HepG2 (cell line): ENCODE results near the gene SIK2. TPM values are rescaled to one million over a fixed set of nuclear protein-coding genes. Genes with fewer than 3 reads are reported as not detected.
A peak's percentile ranks its signal among the peaks of the same experiment; 100 is the strongest.

Experiments used
- ATAC-seq: fragments of 200-7000 bp; cut with Tn5 transposase; 3 replicates; pipeline ENCODE4 v1.9.1; 2020; ENCODE audit warnings: mild to moderate bottlenecking, moderate library complexity
- BruUV-seq: library from RNA; stranded (reverse); fragments of 400-500 nt; replicated peaks from 2 replicates; lab custom pipeline; 2021; lab: Mats Ljungman, UMichigan
- CTCF ChIA-PET: fragments of 300-600 bp; formaldehyde crosslinking; extraction: SDS; loops from one replicate; lab custom pipeline; 2021; ENCODE audit warnings: low total read pairs, inconsistent platforms, low intra/inter-chr PET ratio; lab: Yijun Ruan, JAX
- POLR2A ChIA-PET: fragments of 350-600 bp; sonication (Branson Sonifier 250); formaldehyde crosslinking; loops from one replicate; lab custom pipeline; 2020; ENCODE audit warnings: antibody characterized with exemption, inconsistent platforms; lab: Yijun Ruan, JAX
- DNase-seq: peaks from one replicate; pipeline ENCODE4 v3.0.0-alpha.2; 2015; ENCODE audit warnings: low spot score
- FAIRE-seq: peaks from 3 replicates; lab custom pipeline; 2011; peaks lifted over from hg19 to GRCh38; lab: Jason Lieb, UNC
- H2AFZ ChIP-seq: one replicate; pipeline ENCODE4 v1.6.1; 2011; ENCODE audit warnings: low read length, inconsistent platforms
- H3K27ac ChIP-seq: fragments of 300-600 bp; 3 replicates; pipeline ENCODE4 v1.8.0; 2011; ENCODE audit warnings: mixed run types, mild to moderate bottlenecking, mixed read lengths, low read length, inconsistent platforms; ENCODE audit not compliant: insufficient read depth; ENCODE audit errors: extremely low read length
- H3K27me3 ChIP-seq, 2 experiments: fragments of 200-600 bp in 1 of 2; 2 replicates in 1 of 2; 3 replicates in 1 of 2; pipeline versions ENCODE4 v1.6.0 to v1.8.0; 2011; ENCODE audit warnings: low read length in 2 of 2, mild to moderate bottlenecking in 2 of 2, moderate library complexity in 2 of 2, inconsistent platforms in 1 of 2; ENCODE audit not compliant: insufficient read depth in 2 of 2, control insufficient read depth in 1 of 2
- H3K36me3 ChIP-seq, 2 experiments: fragments of 200-600 bp in 1 of 2; replicated peaks in 1 of 2; 2 replicates in 1 of 2; 3 replicates in 1 of 2; pipeline versions ENCODE4 v1.5.1 to v1.8.0; 2011; ENCODE audit warnings: low read length in 2 of 2, inconsistent platforms in 1 of 2; ENCODE audit not compliant: insufficient read depth in 2 of 2, control insufficient read depth in 1 of 2
- H3K4me1 ChIP-seq: 2 replicates; pipeline ENCODE4 v1.5.1; 2012; ENCODE audit warnings: low read length, inconsistent platforms; ENCODE audit not compliant: insufficient read depth
- H3K4me2 ChIP-seq: 2 replicates; pipeline ENCODE4 v1.6.0; 2011; ENCODE audit warnings: low read depth, low read length, inconsistent platforms
- H3K4me3 ChIP-seq, 3 experiments: fragments of 200-600 bp in 1 of 3; sonication (generic), shearing (Covaris generic) in 1 of 3; replicated peaks in 1 of 3; 2 replicates each; pipeline ENCODE4 v1.5.1; 2011 to 2016; ENCODE audit warnings: low read length in 3 of 3, inconsistent platforms in 2 of 3, low read depth in 2 of 3, mild to moderate bottlenecking in 2 of 3, control low read depth in 1 of 3, mixed read lengths in 1 of 3; ENCODE audit not compliant: insufficient read depth in 1 of 3
- H3K79me2 ChIP-seq: one replicate; pipeline ENCODE4 v1.6.1; 2011; ENCODE audit warnings: low read length, inconsistent platforms; ENCODE audit not compliant: insufficient read depth
- H3K9ac ChIP-seq: 2 replicates; pipeline ENCODE4 v1.6.0; 2011; ENCODE audit warnings: mild to moderate bottlenecking, low read depth, low read length, inconsistent platforms; ENCODE audit not compliant: insufficient read depth
- H3K9me3 ChIP-seq: 2 replicates; pipeline ENCODE4 v1.5.1; 2012; ENCODE audit warnings: mild to moderate bottlenecking, low read length
- H4K20me1 ChIP-seq: 2 replicates; pipeline ENCODE4 v1.6.0; 2011; ENCODE audit warnings: inconsistent platforms, mild to moderate bottlenecking, low read length, moderate library complexity; ENCODE audit not compliant: insufficient read depth
- AGO1 ChIP-seq: fragments of 200-400 bp; formaldehyde crosslinking; IDR thresholded peaks from 2 replicates; pipeline ENCODE4 v1.6.1; 2017; ENCODE audit warnings: mild to moderate bottlenecking, low read depth, low read length, moderate library complexity; ENCODE audit not compliant: poor library complexity, severe bottlenecking
- CBX5 ChIP-seq: sonication (generic); formaldehyde crosslinking; IDR thresholded peaks from 2 replicates; pipeline ENCODE4 v1.4.0; 2020; ENCODE audit warnings: missing genetic modification reagents, borderline replicate concordance
- FOXJ3 ChIP-seq: sonication (generic); formaldehyde crosslinking; IDR thresholded peaks from 2 replicates; pipeline ENCODE4 v1.4.0; 2020; ENCODE audit warnings: missing genetic modification reagents, mild to moderate bottlenecking, borderline replicate concordance
- HNRNPK ChIP-seq: fragments of 200-400 bp; formaldehyde crosslinking; IDR thresholded peaks from 2 replicates; pipeline ENCODE4 v1.6.1; 2018; ENCODE audit warnings: low read length, low read depth, moderate library complexity, mild to moderate bottlenecking; ENCODE audit not compliant: poor library complexity, severe bottlenecking
- HOXA3 ChIP-seq: sonication (generic); formaldehyde crosslinking; IDR thresholded peaks from 2 replicates; pipeline ENCODE4 v1.5.0; 2020; ENCODE audit warnings: missing genetic modification reagents
- NCOR1 ChIP-seq: fragments of 200-600 bp; sonication (generic); IDR thresholded peaks from 2 replicates; pipeline ENCODE4 v1.7.0; 2017; ENCODE audit warnings: antibody characterized with exemption, low read length, borderline replicate concordance
- PBX3 ChIP-seq: sonication (generic); formaldehyde crosslinking; IDR thresholded peaks from 2 replicates; pipeline ENCODE4 v1.8.1; 2023; ENCODE audit warnings: missing genetic modification reagents, inconsistent platforms, borderline replicate concordance
- RELA ChIP-seq: sonication (generic); formaldehyde crosslinking; IDR thresholded peaks from 2 replicates; pipeline ENCODE4 v1.4.0; 2020; ENCODE audit warnings: missing genetic modification reagents
- SP4 ChIP-seq: sonication (generic); formaldehyde crosslinking; IDR thresholded peaks from 2 replicates; pipeline ENCODE4 v1.8.1; 2023; ENCODE audit warnings: mild to moderate bottlenecking, missing genetic modification reagents
- STAG1 ChIP-seq: sonication (generic); formaldehyde crosslinking; IDR thresholded peaks from 2 replicates; pipeline ENCODE4 v1.4.0; 2020; ENCODE audit warnings: missing genetic modification reagents
- ZBTB38 ChIP-seq: sonication (generic); formaldehyde crosslinking; IDR thresholded peaks from 2 replicates; pipeline ENCODE4 v1.5.1; 2020; ENCODE audit warnings: mild to moderate bottlenecking, missing genetic modification reagents
- ZNF343 ChIP-seq: sonication (generic); formaldehyde crosslinking; IDR thresholded peaks from 2 replicates; pipeline ENCODE4 v1.4.0; 2020; ENCODE audit warnings: mild to moderate bottlenecking, missing genetic modification reagents
- ZNF513 ChIP-seq: sonication (generic); formaldehyde crosslinking; conservative IDR thresholded peaks from 2 replicates; pipeline ENCODE4 v1.5.0; 2020; ENCODE audit warnings: missing genetic modification reagents
- ZNF720 ChIP-seq: sonication (generic); formaldehyde crosslinking; IDR thresholded peaks from 2 replicates; pipeline ENCODE4 v1.4.0; 2020; ENCODE audit warnings: missing genetic modification reagents
- WGBS: methylation state at CpG from one replicate; pipeline ENCODE4 v1.1.6; 2017; ENCODE audit warnings: low lambda C conversion rate; 5-methylcytosine and 5-hydroxymethylcytosine counted together
- in situ Hi-C: cut with HindIII; loops from 2 replicates; pipeline ENCODE4 v1.10.0; 2017; ENCODE audit warnings: low pct_unique_long_range_greater_than_20kb; ENCODE audit not compliant: extremely low pct_ligation_motif_present
- intact Hi-C: fragments of 100-400 bp; cut with micrococcal nuclease; formaldehyde crosslinking; loops from one replicate; pipeline ENCODE4 v1.10.0; 2022; ENCODE audit not compliant: unreplicated experiment
- polyA plus RNA-seq, 8 experiments: library from polyadenylated mRNA; depleted of rRNA in 3 of 8; stranded (reverse) in 7 of 8; unstranded in 1 of 8; fragments of >200 nt; fragmentation: Illumina TruSeq in 4 of 8; extraction: Trizol in 4 of 8; gene quantifications; 2 replicates each; pipeline versions ENCODE4 v1.2.1 to v1.2.3, GENCODE V29; 2011 to 2016; ENCODE audit warnings: low read depth in 4 of 8, missing spikeins in 1 of 8, mixed read lengths in 1 of 8; ENCODE audit not compliant: insufficient read depth in 1 of 8
- total RNA-seq, 5 experiments: library from RNA; depleted of rRNA; stranded (reverse); fragments of >200 nt; fragmentation: Illumina TruSeq; extraction: Trizol; gene quantifications; 2 replicates each; pipeline ENCODE4 v1.2.3, GENCODE V29; 2016; ENCODE audit warnings: low read depth in 1 of 5
- TF ChIP-seq, protein P1 (sequence below): sonication (generic); formaldehyde crosslinking; conservative IDR thresholded peaks from 2 replicates; pipeline ENCODE4 v1.8.0; 2022; ENCODE audit warnings: mild to moderate bottlenecking, moderate library complexity, missing genetic modification reagents

The SIK2 gene
- total and polyA plus RNA-seq, 2 of the 13 experiments (the other 11 are each of a cell fraction or from before 2014, with no cell fraction given) = 8.1 to 15.4 TPM

GRCh38 chr11:111598559-111598958 lies 3.7 kb upstream of the SIK2 start:
- TF ChIP-seq, protein P1, sequence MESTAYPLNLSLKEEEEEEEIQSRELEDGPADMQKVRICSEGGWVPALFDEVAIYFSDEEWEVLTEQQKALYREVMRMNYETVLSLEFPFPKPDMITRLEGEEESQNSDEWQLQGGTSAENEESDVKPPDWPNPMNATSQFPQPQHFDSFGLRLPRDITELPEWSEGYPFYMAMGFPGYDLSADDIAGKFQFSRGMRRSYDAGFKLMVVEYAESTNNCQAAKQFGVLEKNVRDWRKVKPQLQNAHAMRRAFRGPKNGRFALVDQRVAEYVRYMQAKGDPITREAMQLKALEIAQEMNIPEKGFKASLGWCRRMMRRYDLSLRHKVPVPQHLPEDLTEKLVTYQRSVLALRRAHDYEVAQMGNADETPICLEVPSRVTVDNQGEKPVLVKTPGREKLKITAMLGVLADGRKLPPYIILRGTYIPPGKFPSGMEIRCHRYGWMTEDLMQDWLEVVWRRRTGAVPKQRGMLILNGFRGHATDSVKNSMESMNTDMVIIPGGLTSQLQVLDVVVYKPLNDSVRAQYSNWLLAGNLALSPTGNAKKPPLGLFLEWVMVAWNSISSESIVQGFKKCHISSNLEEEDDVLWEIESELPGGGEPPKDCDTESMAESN (CRISPR knock-in tag) = no peak
- no peak for TF ChIP-seq ZNF343
- no peak for TF ChIP-seq FOXJ3 (CRISPR knock-in tag)
- TF ChIP-seq NCOR1 = no peak
- no peak for TF ChIP-seq HNRNPK
- no peak for TF ChIP-seq ZNF513 (CRISPR knock-in tag)
- no peak for TF ChIP-seq SP4 (CRISPR knock-in tag)
- TF ChIP-seq HOXA3 = no peak
- no peak for TF ChIP-seq PBX3 (CRISPR knock-in tag)
- no peak for TF ChIP-seq CBX5 (CRISPR knock-in tag)
- no peak for TF ChIP-seq ZNF720 (CRISPR knock-in tag)
- TF ChIP-seq ZBTB38 (CRISPR knock-in tag) = no peak
- TF ChIP-seq RELA (CRISPR knock-in tag) = no peak
- no peak for TF ChIP-seq AGO1
- TF ChIP-seq STAG1 (CRISPR knock-in tag) = no peak
- H4K20me1 ChIP-seq = 0 out of 2 replicates have a peak, but pooled peaks cover under 1% of the 10 kb centered on the region
- no peaks in the 10 kb centered on the region for H3K9me3 ChIP-seq
- H3K27me3 ChIP-seq = no peaks in the 10 kb centered on the region; a peak in 1 of 5 replicates
- FAIRE-seq = no peak
- WGBS = 32% methylated on average over 2 of the region's 2 CpGs
- no peak overlapping the region; the same call in 1 of the 2 replicates for H3K4me2 ChIP-seq
- intact Hi-C loops = no loop called here
- peaks cover 26% of the 10 kb centered on the region for H3K4me1 ChIP-seq
- in situ Hi-C loops = no loop called here
- no peak overlapping the region for H3K9ac ChIP-seq
- DNase-seq = no peak
- peak overlapping the region; percentile 48 for H2AFZ ChIP-seq
- POLR2A ChIA-PET = interaction anchor here (1.7 kb wide), 1 partner anchor 188 kb away, joined by 4 read pairs; no protein-coding TSS in a partner anchor
- ATAC-seq = no peak
- H3K4me3 ChIP-seq = no peak overlapping the region
- no peak overlapping the region for H3K27ac ChIP-seq
- CTCF ChIA-PET = no interaction called here
- H3K79me2 ChIP-seq = peaks cover 11% of the 10 kb centered on the region
- BruUV-seq = no TSS peak
- no peaks in the 10 kb centered on the region for H3K36me3 ChIP-seq
